Tibial nerve (tissue), 3 donors: ENCODE results near the gene PLAAT2.
"Not testable (repeated sequence)": the region's sequence is repeated elsewhere in the genome, so short reads cannot be mapped to it uniquely, and the experiment has no call there.

Experiments used
- POLR2A ChIP-seq, 2 donors: fragments of 450-650 bp; IDR thresholded peaks; one replicate each; pipeline ENCODE4 v1.6.1; 2017; ENCODE audit warnings: antibody characterized with exemption in 2 of 2, mild to moderate bottlenecking in 2 of 2, moderate library complexity in 2 of 2
- TF ChIP-seq, protein P1 (sequence below), 5 experiments: fragments of 200-600 bp in 3 of 5; fragments of 450-650 bp in 2 of 5; sonication (generic) in 3 of 5; IDR thresholded peaks; one replicate each; pipeline ENCODE4 v1.5.1; 2016 to 2019; ENCODE audit warnings: antibody characterized with exemption in 5 of 5, mild to moderate bottlenecking in 3 of 5, moderate library complexity in 2 of 5

DNA sequence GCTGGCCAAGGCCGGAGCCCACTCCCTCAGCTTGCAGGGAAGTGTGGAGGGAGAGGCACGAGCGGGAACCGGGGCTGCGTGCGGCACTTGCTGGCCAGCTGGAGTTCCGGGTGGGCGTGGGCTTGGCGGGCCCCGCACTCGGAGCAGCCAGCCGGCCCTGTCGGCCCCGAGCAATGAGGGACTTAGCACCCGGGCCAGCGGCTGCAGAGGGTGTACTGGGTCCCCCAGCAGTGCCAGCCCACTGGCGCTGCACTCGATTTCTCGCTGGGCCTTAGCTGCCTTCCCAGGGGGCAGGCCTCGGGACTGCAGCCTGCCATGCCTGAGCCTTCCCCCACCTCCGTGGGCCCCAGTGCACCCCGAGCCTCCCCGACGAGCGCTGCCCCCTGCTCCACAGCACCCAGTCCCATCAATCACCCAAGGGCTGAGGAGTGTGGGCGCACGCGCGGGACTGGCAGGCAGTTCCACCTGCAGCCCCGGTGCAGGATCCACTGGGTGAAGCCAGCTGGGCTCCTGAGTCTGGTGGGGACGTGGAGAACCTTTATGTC is 13.0 kb downstream of the PLAAT2 start:
- TF ChIP-seq, protein P1, sequence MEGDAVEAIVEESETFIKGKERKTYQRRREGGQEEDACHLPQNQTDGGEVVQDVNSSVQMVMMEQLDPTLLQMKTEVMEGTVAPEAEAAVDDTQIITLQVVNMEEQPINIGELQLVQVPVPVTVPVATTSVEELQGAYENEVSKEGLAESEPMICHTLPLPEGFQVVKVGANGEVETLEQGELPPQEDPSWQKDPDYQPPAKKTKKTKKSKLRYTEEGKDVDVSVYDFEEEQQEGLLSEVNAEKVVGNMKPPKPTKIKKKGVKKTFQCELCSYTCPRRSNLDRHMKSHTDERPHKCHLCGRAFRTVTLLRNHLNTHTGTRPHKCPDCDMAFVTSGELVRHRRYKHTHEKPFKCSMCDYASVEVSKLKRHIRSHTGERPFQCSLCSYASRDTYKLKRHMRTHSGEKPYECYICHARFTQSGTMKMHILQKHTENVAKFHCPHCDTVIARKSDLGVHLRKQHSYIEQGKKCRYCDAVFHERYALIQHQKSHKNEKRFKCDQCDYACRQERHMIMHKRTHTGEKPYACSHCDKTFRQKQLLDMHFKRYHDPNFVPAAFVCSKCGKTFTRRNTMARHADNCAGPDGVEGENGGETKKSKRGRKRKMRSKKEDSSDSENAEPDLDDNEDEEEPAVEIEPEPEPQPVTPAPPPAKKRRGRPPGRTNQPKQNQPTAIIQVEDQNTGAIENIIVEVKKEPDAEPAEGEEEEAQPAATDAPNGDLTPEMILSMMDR (IDR thresholded peaks at IDR 0.05), result not testable (repeated sequence)
- not testable (repeated sequence) for TF ChIP-seq POLR2A (IDR thresholded peaks at IDR 0.05)
